ENCODE measurements around the gene TRIM9.

DNA sequence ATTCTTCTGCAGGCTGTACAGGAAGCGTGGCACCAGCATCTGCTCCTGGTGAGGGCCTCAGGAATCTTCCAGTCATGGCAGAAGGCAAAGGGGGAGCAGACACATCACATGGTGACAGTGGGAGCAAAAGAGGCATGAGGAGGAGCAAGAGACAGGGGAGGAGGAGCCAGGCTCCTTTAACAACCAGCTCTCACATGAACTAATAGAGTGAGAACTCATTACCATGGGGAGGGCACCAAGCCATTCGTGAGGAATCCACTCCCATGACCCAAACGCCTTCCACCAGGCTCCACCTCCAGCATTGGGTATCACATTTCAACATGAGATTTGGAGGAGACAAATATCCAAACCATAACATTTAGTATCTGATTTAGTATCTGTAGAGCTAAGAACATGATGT is 14.7 kb upstream of the TRIM9 start:
- TF ChIP-seq, protein P1, sequence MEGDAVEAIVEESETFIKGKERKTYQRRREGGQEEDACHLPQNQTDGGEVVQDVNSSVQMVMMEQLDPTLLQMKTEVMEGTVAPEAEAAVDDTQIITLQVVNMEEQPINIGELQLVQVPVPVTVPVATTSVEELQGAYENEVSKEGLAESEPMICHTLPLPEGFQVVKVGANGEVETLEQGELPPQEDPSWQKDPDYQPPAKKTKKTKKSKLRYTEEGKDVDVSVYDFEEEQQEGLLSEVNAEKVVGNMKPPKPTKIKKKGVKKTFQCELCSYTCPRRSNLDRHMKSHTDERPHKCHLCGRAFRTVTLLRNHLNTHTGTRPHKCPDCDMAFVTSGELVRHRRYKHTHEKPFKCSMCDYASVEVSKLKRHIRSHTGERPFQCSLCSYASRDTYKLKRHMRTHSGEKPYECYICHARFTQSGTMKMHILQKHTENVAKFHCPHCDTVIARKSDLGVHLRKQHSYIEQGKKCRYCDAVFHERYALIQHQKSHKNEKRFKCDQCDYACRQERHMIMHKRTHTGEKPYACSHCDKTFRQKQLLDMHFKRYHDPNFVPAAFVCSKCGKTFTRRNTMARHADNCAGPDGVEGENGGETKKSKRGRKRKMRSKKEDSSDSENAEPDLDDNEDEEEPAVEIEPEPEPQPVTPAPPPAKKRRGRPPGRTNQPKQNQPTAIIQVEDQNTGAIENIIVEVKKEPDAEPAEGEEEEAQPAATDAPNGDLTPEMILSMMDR (IDR thresholded peaks at IDR 0.05) = no peak
- no peak for TF ChIP-seq POLR2AphosphoS5 (IDR thresholded peaks at IDR 0.05; ENCODE audit: low read depth, low read length)

All from Panc1 (cell line).